ENCODE results near the gene JAKMIP1. TPM values are rescaled to one million over a fixed set of nuclear protein-coding genes. Genes with fewer than 3 reads are reported as not detected.

JAKMIP1 gene
- total and polyA plus RNA-seq, 2 of the 13 experiments (the other 11 are each of a cell fraction or from before 2014, with no cell fraction given) = not detected

DNA sequence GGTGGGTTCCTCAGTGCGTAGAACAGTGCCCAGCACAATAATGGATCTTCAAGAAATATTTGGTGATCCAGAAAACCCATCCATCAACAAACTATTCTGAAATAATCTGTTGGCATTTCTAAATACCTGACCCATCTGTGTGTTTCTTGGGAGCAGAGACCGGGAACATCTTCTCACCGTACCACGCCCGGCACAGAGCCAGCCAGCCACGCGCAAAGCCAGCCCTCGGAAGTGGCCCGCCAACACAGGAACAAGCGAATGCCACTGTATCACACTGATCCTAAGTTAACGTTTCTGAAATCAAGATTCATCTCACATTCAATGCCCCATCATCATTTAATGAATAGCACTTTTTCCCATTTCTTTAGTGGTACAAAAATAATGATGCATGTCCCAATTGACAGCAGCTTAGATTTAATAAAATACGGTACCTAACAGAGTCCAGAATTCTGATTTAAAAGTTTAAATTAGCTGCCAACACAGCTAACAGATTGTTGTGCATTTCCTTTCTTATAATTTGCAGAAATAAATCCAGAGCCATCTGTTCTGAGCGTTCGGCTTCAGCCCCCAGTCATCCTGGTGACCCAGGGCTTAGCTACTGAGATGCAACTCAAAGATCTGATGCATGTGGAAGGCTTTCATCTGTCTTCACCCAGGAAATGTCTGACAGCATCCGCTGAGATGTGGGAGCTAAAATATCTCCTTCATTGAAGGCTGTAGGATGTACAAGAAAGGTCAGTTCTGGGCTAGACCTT lies 44.2 kb downstream of the JAKMIP1 start (continued):
- TF ChIP-seq, protein P1, sequence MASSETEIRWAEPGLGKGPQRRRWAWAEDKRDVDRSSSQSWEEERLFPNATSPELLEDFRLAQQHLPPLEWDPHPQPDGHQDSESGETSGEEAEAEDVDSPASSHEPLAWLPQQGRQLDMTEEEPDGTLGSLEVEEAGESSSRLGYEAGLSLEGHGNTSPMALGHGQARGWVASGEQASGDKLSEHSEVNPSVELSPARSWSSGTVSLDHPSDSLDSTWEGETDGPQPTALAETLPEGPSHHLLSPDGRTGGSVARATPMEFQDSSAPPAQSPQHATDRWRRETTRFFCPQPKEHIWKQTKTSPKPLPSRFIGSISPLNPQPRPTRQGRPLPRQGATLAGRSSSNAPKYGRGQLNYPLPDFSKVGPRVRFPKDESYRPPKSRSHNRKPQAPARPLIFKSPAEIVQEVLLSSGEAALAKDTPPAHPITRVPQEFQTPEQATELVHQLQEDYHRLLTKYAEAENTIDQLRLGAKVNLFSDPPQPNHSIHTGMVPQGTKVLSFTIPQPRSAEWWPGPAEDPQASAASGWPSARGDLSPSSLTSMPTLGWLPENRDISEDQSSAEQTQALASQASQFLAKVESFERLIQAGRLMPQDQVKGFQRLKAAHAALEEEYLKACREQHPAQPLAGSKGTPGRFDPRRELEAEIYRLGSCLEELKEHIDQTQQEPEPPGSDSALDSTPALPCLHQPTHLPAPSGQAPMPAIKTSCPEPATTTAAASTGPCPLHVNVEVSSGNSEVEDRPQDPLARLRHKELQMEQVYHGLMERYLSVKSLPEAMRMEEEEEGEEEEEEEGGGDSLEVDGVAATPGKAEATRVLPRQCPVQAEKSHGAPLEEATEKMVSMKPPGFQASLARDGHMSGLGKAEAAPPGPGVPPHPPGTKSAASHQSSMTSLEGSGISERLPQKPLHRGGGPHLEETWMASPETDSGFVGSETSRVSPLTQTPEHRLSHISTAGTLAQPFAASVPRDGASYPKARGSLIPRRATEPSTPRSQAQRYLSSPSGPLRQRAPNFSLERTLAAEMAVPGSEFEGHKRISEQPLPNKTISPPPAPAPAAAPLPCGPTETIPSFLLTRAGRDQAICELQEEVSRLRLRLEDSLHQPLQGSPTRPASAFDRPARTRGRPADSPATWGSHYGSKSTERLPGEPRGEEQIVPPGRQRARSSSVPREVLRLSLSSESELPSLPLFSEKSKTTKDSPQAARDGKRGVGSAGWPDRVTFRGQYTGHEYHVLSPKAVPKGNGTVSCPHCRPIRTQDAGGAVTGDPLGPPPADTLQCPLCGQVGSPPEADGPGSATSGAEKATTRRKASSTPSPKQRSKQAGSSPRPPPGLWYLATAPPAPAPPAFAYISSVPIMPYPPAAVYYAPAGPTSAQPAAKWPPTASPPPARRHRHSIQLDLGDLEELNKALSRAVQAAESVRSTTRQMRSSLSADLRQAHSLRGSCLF (CRISPR knock-in tag; IDR thresholded peaks at IDR 0.05; ENCODE audit: borderline replicate concordance) = no peak
- TF ChIP-seq RORA (CRISPR knock-in tag; IDR thresholded peaks at IDR 0.05) (no peak), ZNF558 (CRISPR knock-in tag; IDR thresholded peaks at IDR 0.05; ENCODE audit: borderline replicate concordance) (no peak), NR1H2 (CRISPR knock-in tag; IDR thresholded peaks at IDR 0.05; ENCODE audit: borderline replicate concordance, low read depth) (no peak), MAF1 (CRISPR knock-in tag; IDR thresholded peaks at IDR 0.05; ENCODE audit: borderline replicate concordance) (no peak), ZNF333 (CRISPR knock-in tag; IDR thresholded peaks at IDR 0.05; ENCODE audit: borderline replicate concordance) (no peak), NBN (conservative IDR thresholded peaks at IDR 0.05) (no peak), RBM22 (optimal IDR thresholded peaks at IDR 0.05; ENCODE audit: low read length) (no peak)
- TF ChIP-seq, protein P2, sequence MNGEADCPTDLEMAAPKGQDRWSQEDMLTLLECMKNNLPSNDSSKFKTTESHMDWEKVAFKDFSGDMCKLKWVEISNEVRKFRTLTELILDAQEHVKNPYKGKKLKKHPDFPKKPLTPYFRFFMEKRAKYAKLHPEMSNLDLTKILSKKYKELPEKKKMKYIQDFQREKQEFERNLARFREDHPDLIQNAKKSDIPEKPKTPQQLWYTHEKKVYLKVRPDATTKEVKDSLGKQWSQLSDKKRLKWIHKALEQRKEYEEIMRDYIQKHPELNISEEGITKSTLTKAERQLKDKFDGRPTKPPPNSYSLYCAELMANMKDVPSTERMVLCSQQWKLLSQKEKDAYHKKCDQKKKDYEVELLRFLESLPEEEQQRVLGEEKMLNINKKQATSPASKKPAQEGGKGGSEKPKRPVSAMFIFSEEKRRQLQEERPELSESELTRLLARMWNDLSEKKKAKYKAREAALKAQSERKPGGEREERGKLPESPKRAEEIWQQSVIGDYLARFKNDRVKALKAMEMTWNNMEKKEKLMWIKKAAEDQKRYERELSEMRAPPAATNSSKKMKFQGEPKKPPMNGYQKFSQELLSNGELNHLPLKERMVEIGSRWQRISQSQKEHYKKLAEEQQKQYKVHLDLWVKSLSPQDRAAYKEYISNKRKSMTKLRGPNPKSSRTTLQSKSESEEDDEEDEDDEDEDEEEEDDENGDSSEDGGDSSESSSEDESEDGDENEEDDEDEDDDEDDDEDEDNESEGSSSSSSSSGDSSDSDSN (CRISPR knock-in tag; IDR thresholded peaks at IDR 0.05) = no peak
